ENCODE results near the gene LTBP1.
"Not testable (repeated sequence)": the region's sequence is repeated elsewhere in the genome, so short reads cannot be mapped to it uniquely, and the experiment has no call there.

The LTBP1 gene

DNA sequence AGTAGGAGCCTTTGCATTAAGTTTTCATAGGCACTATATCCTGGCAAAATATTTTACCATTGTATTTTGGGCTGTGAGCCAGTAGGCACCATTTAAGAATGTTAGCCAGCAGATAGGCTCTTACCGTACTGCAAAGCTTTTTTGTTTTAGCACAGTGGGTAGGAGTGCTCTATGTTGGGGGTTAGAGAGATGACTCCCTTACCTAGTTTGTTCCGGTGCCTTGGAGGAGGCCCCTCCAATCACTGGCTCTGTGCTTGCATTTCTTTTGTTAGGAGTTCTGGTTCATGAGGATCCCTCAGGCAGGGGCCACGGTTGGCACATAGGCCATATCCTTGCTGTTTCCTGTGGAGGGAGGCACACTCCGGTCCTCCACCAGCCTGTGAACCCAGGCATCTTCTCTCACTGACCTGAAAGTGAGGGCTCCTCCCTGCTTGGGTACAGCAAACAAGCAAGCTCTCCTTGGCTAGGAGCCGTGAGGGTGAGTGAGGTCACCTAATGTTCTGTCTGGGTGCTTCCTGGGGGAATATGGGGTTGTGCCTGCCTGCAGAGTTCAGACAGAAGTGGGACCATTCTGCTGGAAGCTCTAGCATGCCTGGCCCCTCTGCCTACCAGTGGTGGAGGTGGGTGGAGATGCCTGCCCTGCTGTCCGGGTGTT is 29.8 kb downstream of the LTBP1 start:
- ChIA-PET POLR2A (ENCODE audit: low non-redundant PET) (no interaction called here), CTCF (interaction anchor here (0.6 kb wide), 1 partner anchor 64 kb away, joined by 3 read pairs; no protein-coding TSS in a partner anchor)
- TF ChIP-seq, protein P1, sequence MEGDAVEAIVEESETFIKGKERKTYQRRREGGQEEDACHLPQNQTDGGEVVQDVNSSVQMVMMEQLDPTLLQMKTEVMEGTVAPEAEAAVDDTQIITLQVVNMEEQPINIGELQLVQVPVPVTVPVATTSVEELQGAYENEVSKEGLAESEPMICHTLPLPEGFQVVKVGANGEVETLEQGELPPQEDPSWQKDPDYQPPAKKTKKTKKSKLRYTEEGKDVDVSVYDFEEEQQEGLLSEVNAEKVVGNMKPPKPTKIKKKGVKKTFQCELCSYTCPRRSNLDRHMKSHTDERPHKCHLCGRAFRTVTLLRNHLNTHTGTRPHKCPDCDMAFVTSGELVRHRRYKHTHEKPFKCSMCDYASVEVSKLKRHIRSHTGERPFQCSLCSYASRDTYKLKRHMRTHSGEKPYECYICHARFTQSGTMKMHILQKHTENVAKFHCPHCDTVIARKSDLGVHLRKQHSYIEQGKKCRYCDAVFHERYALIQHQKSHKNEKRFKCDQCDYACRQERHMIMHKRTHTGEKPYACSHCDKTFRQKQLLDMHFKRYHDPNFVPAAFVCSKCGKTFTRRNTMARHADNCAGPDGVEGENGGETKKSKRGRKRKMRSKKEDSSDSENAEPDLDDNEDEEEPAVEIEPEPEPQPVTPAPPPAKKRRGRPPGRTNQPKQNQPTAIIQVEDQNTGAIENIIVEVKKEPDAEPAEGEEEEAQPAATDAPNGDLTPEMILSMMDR (conservative IDR thresholded peaks at IDR 0.05; ENCODE audit: low read depth): no peak
- peak overlapping the region; percentile 75 for H3K27ac ChIP-seq
- DNase-seq (ENCODE audit: low spot score): no peak

DNA sequence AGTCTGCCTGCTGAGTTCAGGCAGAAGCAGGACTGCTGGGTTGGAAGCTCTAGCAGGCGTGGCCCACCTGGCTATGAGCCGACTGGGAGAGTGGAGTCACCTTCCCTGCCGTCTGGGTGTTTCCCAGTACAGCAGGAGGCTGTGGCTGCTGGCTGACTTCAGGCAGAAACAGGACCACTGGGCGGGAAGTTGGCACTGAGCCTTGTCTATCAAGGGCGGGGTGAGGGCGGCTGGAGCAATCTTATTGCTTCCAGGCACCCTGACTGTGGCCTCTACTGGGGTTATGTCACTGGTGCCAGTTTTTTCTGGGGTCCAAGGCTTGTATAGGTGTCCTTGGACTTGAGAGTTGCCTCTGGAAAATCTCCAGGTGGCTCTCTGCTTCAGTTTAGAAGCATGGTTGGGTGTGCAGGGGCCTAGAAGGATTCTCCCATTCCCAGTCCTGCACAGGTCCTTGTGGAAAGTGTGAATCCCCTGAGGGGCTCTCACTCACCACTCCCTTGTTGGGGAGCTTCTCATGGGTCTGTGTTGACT is 30.5 kb downstream of the LTBP1 start:
- H3K27ac ChIP-seq: peak overlapping the region; percentile 75
- CTCF ChIA-PET: no interaction called here
- DNase-seq (ENCODE audit: low spot score): peak; percentile 82
- TF ChIP-seq, protein P1 (conservative IDR thresholded peaks at IDR 0.05; ENCODE audit: low read depth): no peak
- POLR2A ChIA-PET (ENCODE audit: low non-redundant PET): no interaction called here

DNA sequence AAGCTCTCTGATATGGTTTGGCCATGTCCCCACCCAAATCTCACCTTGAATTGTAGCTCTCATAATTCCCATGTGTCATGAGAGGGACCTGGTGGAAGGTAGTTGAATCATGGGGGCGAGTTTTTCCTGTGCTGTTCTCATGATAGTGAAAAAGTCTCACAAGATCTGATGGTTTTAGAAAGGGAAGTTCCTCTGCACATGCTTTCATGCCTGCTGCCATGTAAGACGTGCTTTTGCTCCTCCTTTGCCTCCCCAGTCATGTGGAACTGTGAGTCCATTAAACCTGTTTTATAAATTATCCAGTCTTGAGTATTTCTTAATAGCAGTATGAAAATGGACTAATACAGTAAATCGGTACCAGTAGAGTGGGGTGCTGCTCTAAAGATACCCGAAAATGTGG is 34.9 kb downstream of the LTBP1 start:
- POLR2A ChIA-PET (ENCODE audit: low non-redundant PET): interaction anchor here (0.6 kb wide), 1 partner anchor 15 kb away, joined by 3 read pairs; no protein-coding TSS in a partner anchor

GRCh38 chr2:32983193-32983924 is 36.6 kb downstream of the LTBP1 start:
- H3K27ac ChIP-seq; DNase-seq (ENCODE audit: low spot score); POLR2A ChIA-PET (ENCODE audit: low non-redundant PET); CTCF ChIA-PET: not testable (repeated sequence)

More for the DNA sequence above, 34.9 kb downstream of the LTBP1 start:
- TF ChIP-seq, protein P1 (conservative IDR thresholded peaks at IDR 0.05; ENCODE audit: low read depth): no peak
- CTCF ChIA-PET: no interaction called here
- DNase-seq (ENCODE audit: low spot score): no peak
- no peak overlapping the region for H3K27ac ChIP-seq

GRCh38 chr2:32986480-32986879 is 39.7 kb downstream of the LTBP1 start:
- DNase-seq (ENCODE audit: low spot score): no peak
- TF ChIP-seq, protein P1 (conservative IDR thresholded peaks at IDR 0.05; ENCODE audit: low read depth): no peak
- ChIA-PET POLR2A (ENCODE audit: low non-redundant PET) (no interaction called here), CTCF (no interaction called here)
- H3K27ac ChIP-seq: no peak overlapping the region

DNA sequence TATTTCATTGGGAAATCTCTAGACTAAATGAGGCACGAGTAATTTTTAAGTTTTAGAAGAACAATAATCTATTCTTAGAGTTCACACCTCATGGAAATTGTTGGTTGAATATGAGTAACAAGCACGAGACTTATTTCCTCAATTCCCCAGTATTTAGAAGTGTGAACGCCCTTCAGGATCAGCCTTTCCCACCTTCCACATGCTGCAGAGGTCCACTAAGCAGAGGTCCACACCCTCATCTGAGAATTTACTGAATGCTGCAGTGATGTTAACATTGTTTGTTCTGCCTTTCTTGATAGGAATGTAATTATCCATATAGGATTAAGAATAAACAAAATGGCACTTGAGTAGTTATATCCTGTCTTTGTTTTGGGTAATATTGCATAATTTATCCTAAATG is 41.8 kb downstream of the LTBP1 start:
- TF ChIP-seq, protein P1 (conservative IDR thresholded peaks at IDR 0.05; ENCODE audit: low read depth): no peak
- no peak overlapping the region for H3K27ac ChIP-seq
- ChIA-PET POLR2A (ENCODE audit: low non-redundant PET) (no interaction called here), CTCF (interaction anchor here (0.5 kb wide), 1 partner anchor 44 kb away, joined by 4 read pairs; no protein-coding TSS in a partner anchor)
- DNase-seq (ENCODE audit: low spot score): no peak

DNA sequence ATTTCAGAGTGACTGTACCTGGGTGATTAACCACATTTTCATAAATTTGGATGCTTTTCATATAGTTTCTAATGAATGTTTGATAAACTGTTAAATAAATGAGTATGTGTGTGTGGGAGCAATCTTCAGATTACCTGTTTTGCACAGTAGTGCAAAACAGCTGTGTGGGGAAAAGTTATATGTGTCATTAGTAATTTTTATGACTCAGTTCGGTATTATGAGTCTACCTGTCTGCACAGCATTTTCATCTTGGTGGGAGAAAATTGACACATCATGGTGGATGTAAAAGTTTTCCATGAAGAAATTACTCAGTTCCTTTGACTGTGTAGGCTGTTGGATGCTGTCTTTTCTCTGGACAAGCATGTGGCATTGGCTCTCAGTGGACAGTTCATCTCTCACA is 43.8 kb downstream of the LTBP1 start:
- no peak overlapping the region for H3K27ac ChIP-seq
- TF ChIP-seq, protein P1 (conservative IDR thresholded peaks at IDR 0.05; ENCODE audit: low read depth): no peak
- POLR2A ChIA-PET (ENCODE audit: low non-redundant PET): no interaction called here
- CTCF ChIA-PET: no interaction called here
- DNase-seq (ENCODE audit: low spot score): no peak

Data from RWPE1 (cell line).